Activated CD4-positive, alpha-beta T cell treated with anti-CD3 and anti-CD28 coated beads, Interleukin-2, Interleukin-4, amounts not matched to agents 100 ng/mL and 50 ng/mL, durations not matched to agents 16 hours and 8 hours (primary cell): ENCODE data around the gene SRPK2.

ENCODE experiments used
- DNase-seq: peaks from one replicate; pipeline ENCODE4 v3.0.0-alpha.2; 2020; ENCODE audit warnings: low spot score

Gene SRPK2

DNA sequence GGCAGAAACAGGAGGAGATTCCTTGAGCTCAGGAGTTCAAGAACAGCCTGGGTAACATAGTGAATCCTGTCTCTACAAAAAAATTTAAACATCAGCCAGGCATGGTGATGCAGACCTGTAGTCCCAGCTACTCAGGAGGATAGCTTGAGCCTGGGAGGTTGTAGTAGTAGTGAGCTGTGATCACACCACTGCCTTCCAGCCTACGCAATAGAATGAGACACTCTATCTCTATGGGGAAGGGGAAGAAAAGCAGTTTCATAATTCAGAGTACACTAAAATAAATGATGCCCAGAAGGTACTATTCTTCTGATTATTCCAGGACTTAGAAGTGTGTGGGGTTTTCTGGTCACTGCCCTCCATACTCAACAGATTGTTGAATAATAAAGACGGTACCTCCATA lies 197.4 kb downstream of the SRPK2 start:
- DNase-seq = no peak

DNA sequence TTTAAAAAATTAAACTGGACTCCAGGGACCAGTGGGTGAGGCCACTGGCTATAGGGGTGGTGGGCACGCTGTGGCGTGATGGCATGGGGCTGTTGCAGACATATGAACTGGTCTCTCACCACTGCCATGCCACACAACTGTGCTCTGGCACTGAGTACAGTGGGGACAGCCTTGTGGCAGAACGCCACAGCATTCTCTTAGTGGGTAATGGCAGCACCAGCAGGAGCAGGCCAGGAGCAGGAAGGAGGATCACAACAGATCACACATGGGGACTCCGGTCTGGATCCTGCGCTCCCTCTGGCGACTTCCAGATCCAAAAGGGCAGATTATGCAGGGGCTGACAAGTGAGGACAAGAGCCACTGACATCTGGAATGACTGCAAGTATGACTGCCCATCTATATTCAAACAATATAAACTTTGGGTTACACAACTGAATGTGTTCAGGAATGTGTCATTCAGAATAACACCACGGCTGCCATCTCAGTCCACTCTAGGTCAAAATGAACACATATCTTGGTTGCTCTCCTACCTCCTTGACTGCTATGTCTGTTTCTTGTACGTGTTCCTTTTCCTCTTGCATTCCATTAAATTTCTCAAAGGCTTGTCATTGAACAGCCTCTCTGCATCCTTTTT lies 198.7 kb downstream of the SRPK2 start:
- DNase-seq = no peak

DNA sequence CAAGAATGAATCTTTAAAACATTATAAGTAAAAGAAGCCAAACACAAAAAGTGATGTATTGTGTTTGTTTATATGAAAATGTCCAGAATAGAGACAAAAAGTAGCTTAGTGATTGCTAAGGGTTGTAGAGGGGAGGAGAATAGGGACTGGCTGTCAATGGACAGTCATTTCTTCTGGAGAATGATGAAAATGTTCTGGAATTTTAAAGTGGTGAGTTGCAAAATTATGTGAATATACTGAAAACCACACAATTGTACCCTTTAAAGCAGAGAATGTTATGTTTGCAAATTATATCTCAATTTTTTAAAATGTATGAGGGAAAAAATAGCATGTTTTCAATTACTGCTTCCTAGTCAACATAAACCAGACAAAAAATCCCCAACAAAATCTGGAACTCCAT lies 200.5 kb downstream of the SRPK2 start:
- no peak for DNase-seq

DNA sequence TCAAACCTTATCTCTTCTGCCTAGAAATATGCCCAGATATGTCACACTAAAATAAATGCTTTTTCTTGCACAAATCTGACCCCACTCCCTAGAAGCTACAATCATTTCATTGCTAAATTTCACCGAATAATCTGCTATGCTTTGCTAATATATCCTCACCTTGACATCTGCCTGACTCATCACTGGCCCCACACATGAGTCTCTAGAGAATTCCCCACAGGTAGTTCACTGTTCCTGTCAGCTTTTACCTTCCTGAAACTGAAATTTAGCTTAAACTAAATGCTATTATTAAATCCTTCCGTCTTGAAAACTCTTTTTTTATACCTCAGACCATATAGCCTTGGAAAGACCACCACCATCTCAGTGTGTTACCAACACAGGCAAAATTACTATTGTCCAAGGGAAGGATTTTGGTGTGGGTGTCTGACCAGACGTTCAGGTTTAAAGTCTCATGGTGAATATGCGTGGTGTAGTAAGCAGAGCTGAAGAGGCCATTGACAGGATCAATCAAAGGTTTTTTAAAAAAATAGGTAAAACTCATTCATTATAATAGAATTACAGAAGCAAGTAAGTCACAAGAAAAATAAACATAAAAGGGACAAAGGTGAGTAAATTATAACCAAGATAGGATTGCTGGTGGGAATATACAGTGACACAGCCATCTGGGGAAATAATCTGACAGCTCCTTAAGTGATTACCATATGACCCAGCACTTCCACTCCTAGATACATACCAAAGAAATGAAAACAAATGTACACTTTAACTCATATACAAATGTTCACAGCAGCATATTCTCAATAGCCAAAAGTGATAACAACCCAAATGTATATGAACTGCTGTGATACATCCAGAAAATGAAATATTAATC lies 201.2 kb downstream of the SRPK2 start:
- DNase-seq = no peak

DNA sequence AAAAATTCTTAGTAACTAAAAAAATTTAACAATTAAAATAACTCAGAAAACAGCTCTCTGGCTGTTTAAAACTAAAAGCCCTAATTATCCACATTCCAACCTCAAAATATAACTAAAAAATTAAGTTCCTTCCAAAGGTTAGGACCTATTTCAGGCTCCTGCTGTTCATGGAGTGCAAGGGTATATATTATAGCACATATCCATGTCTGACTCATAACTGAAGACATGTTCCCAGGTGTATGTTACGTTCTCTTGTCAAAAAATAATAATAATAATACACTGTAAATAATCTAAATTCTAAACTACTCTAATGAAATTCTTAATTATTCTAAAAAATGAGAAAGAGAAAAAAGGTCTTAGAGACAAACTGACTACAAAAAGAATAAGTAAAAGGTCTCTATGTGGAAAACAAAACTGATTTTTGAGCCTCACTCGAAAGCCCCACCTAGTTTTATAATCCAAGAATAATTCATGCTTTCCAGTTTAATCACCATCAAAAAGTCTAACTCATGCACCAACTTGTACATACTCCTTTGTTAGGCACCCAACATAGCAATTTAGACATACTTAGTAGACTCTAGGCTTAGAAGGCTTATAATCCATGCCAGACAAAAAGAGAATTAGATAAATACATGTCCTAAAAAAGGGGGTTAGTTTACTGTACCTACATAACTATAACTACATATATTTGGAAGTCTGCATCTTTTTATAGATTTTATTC lies 203.3 kb downstream of the SRPK2 start:
- DNase-seq = no peak

DNA sequence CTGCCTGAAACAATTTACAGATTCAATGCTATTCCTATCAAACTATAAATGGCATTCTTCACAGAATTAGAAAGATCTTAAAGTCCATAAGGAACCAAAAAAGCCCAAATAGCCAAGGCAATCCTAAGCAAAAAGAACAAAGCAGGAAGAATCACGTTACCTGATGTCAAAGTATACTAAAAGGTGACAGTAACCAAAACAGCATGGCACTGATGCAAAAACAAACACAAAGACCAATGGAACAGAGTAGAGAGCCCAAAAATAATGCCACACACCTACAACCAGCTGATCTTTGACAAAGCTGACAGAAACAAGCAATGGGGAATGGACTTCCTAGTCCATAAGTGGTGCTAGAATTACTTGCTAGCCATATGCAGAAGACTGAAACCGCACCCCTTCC lies 208.7 kb downstream of the SRPK2 start:
- DNase-seq = no peak

DNA sequence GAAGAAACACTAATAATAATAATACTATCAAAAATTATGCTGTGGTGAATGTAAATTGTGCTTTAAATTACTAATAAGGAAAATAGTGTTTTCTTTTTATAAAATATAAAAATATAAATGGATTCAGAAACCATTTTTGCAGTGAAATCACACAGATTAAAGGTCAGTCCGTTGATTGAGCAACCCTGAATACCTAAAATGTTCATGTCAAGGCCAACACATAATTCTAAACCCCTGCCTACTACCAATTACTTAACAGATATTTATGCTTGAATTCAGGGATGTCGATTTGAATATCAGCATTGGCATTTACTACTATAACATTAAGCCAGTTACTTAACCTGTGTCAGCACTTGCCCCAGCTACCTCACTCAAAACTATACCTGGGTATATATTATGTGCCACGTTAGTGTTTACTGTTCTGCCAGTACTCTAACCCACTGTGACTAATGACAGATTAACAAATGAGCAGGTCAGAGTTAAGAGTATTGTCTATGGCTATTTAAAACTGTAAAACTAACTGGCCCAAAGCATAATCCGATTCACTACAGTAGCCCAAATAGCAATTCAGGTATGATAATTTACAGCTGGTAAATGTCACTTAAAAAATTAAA lies 209.7 kb downstream of the SRPK2 start:
- no peak for DNase-seq

DNA sequence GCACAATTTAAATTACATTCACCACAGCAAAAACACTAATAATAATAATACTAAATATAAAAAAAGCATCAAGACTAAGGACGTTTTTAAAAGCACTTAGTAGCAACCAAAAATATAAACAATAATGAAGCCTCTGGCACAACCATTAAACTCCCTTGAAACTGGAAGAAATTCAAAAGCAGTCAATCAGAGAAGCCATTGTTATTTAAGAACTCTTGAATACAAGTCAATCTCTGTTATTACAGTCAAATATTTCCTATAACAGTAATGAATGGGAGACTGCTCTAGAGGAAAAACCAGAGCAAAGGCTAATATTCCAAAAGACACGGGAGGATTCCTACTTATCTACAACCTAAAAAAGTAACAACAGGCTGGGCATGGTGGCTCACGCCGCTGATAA lies 210.5 kb downstream of the SRPK2 start:
- DNase-seq = no peak

DNA sequence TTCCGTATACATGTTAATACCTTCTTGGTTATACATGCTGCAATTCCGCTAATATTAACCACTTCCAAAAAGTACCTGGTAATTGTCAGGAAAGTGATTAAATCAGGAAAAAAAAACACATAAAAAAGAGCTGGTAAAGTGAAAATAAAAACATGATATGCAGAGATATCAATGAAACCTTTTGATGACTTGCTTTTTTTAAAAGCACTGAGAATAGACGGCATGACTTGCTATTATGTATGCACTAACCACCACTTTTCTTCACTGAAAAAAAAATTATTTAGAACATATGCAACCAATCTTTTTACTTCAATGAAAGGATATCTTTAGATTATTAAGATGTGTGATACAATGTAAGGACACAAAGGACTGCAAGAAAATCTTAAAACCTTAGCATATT lies 211.7 kb downstream of the SRPK2 start:
- no peak for DNase-seq

DNA sequence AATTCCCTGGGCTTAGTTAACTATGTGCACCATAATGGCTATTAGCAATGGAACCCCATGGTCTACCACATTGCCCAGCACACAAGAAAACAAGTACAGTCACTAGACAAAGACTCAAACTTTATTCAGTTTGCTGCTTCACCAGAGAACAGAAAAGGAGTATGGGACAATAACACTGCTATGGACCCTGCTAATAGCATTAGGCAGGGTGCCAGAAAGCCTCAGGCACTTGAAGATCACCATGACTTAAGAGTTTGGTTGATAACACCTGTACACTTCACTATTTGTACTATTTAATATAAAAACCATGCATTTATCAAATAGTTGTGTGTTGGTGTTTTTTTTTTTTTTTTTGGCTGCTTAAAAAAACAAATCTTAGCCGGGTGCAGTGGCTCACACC lies 215.1 kb downstream of the SRPK2 start:
- no peak for DNase-seq

DNA sequence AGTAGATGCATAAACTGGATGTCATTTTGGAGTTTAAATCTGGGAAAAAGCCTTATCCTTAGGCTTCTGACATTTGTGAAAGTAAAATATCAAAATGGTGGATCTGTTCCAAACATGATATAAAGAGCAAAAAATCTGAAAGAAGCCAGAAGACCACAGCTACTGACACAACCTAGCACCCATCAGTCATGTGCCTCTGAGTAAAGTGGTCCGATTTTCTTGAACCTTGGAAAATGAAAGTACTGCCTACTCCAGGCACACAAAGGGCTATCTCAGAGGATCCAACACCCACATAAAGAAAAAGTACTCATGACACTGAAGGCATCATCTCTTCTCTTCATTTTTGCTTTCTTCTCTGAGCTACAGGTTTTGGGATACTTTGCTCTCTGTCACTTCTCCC lies 224.0 kb downstream of the SRPK2 start:
- no peak for DNase-seq

DNA sequence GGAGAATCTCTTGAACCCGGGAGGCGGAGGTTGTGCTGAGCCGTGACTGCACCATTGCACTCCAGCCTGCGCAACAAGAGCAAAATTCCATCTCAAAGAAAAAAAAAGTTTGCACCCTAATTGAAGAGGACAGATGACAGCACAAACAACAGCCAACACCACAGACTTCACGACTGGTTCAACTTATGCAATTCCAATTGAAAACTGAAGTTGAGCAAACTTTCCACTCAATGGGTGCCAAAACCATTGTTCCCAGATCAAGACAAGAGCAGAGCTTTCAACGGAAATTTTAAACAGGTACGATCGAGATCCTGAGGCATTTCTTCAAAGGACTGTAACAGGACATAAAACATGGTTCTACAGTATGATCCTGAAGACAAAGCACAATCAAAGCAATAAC lies 225.0 kb downstream of the SRPK2 start:
- DNase-seq = no peak

DNA sequence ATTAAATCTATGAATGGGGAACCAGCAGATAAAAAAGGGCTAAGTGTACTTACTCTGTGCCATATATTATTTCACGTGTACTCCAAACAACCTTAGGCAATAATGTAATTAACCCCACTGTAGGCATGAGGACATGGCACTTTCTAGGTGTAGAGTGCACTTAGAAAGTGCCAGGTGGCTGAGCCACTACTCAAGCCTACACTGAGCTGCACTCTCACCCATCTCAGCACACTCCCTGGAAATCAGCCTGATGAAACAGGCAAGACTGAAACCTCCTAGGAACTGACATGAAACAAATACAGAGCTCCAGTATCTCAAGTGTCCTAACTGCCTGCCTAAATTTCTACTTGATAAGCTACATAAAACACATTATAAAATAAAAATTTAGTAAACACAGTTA lies 227.4 kb downstream of the SRPK2 start:
- no peak for DNase-seq

DNA sequence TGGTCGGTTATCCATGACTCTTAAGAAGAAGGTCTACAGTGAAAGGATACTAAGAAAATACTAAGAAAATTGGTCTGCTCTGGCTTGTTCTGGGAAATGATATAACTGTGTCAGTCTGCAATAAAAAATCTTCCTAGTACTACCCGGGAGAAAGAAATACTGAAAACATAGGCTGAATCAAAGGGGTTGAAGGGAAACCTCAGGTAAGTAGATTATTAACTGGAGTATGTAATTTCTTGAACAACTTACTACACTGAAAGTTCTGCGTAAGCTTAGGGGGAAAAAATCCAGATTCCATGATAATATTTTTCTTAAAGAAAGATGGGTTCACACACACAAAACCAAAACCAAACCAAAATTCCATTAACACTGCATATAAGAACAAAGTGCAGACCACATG lies 231.4 kb downstream of the SRPK2 start:
- no peak for DNase-seq

DNA sequence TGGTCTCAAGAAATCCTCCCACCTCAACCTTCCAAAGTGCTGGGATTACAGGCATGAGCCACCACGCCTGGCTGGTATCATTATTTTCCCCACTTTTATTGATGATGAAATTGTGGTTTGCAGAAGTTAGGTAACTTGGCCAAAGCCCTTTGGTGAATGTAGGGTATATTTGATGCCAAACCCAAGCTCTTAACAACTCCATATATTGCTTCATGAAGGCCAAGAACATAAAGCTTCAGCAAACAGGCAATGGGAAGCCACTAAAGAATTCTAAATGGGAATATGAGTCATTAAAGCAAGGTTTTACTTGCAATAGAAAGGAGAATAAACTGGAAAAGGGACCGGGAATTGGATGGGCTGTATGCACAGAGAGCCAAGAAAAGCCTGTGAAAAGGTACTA lies 232.0 kb downstream of the SRPK2 start:
- no peak for DNase-seq

DNA sequence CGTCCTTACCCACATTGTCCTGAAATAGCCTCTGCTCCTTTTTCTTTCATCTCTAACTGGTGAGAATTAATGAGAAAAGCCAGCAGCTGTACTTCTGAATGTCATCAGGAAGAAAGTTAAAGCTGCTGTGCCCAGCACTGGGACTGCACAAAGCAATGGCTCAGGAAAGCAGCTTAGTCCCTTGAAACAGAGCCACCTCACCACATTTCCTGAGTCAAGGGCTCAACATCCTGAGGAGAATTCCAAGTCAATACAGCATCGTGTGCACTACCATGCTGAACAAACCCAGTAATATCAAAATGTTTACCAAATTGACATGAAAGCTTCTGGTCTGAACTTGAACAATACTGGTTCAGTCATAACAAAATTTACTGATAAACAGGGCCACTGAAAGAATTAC lies 234.6 kb downstream of the SRPK2 start:
- DNase-seq = no peak

DNA sequence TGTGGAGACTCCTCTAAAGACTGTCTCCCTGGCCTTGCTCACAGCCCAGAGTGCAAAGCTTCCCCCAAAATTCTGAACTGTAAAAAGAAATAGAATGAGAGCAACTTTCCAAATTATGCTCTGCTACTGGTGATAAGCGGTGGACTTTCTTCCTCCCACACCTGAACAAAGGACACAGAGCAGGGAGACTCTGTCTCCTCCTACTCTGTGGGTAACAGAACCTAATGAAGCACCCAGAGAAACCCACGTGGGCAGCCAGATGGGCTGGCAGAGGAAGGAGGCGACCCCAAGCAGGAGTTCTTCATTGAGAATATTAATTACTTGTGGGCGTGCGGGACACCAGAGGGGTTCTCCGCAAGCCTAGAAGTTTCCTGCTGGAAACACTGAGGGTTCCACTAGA lies 235.2 kb downstream of the SRPK2 start:
- DNase-seq = no peak

DNA sequence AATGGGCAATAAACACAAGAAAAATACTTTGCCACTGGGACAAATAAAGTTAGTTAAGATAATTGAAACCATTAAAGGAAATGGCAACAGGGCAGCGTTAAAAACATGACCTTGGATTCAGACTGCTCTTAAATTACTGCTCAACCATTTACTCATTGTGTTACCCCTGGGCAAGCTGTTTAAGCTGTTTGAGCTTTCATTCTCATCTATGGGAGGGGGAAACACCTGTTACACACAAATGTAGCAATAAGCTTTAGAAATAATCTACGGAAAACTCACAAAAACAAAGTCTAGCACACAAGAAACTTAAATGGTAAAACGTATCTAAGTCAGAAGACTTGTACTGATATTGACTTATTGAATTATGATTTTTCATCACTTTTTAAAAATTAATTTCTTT lies 237.6 kb downstream of the SRPK2 start:
- no peak for DNase-seq

DNA sequence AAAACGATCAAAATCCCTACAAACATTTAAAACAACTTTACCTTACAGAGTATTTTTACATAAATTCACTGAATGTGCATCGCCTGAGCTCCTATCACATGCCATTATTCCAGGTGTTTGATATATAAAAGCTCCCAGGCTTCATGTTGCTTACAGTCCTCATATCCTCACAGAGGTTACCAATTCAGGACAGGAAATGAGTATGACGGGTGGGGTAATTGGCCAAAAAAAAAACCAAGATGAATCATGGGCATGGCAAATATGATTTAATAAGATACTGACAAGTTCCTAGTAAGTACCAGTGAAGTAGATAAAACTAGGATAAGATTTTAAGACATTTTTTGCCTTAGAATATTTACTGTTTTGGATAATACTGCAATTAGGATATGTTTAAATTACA lies 238.9 kb downstream of the SRPK2 start:
- DNase-seq = no peak

DNA sequence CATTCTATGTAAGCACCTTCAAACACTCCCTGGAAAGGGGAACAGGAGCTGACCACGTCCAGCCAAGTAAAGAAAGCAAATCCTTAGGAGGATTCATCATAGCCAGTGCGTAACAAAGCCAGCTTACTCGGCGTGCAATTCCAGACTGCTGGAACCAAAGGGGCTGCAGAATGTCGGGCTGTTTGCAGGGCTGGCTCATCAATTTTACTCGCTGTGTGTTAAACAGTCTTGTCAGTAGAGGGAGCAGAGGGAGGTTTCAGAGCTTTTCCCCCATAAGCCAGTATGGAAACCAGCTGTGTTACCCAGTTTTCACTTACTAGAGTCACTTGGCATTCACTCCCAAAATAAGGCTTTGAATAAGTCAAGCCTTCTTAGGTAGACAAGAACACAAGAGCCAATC lies 247.7 kb downstream of the SRPK2 start:
- no peak for DNase-seq

DNA sequence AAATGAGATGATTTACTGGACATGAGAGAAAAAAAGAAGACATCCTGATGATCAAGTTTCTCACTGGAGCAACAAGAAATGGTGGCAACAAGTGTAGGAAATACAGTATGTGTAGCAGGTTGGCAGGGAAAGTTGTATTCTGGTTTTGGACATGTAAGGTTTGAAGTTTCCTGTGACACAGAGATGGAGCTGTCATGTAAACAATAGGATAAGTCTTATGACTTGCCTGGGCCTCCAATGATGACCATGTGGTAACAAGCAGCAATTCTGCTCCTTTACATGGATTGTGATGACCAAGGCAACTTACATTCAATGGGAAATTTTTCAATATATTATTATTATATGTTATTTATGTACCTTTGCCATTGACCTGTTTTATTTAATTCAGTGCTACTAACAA lies 249.3 kb downstream of the SRPK2 start:
- no peak for DNase-seq

DNA sequence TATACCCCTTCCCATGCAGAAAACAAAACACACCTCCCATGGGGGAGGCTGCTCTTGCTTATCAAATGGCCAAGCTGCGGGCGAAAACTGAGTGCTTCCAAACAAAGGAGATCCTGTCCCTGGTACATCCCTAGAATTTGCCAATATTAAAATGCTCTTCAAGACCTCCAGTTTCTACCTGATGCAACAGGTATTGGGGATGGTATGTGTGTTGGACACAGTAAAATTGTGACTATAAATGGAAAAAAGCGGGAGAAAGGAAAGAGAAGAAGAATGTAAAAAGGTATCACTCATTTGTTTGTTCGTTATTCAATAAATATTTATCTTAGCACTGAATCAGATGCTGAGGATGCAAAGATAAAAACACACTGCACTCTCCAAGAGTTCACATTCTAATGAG lies 250.8 kb downstream of the SRPK2 start:
- DNase-seq = no peak

DNA sequence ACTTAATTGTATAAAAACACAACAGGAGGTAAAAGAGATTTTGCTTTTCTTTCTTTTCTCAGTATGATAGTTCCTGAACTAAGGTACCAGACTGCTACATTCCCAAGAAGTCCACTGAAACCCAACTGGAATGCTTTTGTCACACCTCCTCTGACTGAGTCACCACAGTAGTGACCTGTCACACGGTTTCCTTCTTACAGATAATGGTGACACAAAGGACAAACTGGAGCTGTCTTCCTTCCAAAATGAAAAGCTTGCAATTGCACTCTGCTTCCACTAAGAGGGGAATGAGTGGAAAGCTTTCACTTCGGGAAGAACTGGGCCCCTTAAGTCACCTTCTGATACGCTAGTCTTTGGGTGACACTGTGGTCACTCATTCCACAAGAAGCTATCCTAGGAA lies 252.5 kb downstream of the SRPK2 start:
- DNase-seq = no peak
